NCI-H146 (cell line): ENCODE results near the gene DHCR24.

Experiments used
- DNase-seq: peaks from one replicate; lab custom pipeline; 2025; lab: John Stamatoyannopoulos, UW

Gene DHCR24

GRCh38 chr1:54865238-54866073, 21.5 kb downstream of the DHCR24 start:
- no peak for DNase-seq

GRCh38 chr1:54864460-54865208, 22.4 kb downstream of the DHCR24 start:
- no peak for DNase-seq

GRCh38 chr1:54863267-54863665, 23.7 kb downstream of the DHCR24 start:
- no peak for DNase-seq

GRCh38 chr1:54861070-54861761, 25.8 kb downstream of the DHCR24 start:
- DNase-seq, result no peak

- DNase-seq, result no peak
These were observed 27.1 kb downstream of the DHCR24 start for GRCh38 chr1:54859700-54860391.

GRCh38 chr1:54857746-54858561, 29.0 kb downstream of the DHCR24 start:
- DNase-seq, result peak; percentile 9

- no peak for DNase-seq
These were observed 29.9 kb downstream of the DHCR24 start for GRCh38 chr1:54857141-54857540.

GRCh38 chr1:54854381-54855020, 32.5 kb downstream of the DHCR24 start:
- no peak for DNase-seq

- DNase-seq, result no peak
These were observed 33.1 kb downstream of the DHCR24 start for GRCh38 chr1:54853793-54854370.

- no peak for DNase-seq
These were observed 33.8 kb downstream of the DHCR24 start for GRCh38 chr1:54853096-54853792.

- no peak for DNase-seq
These were observed 35.0 kb downstream of the DHCR24 start for GRCh38 chr1:54851936-54852524.

GRCh38 chr1:54851406-54851805, 35.6 kb downstream of the DHCR24 start:
- DNase-seq, result no peak

- DNase-seq, result no peak
These were observed 36.3 kb downstream of the DHCR24 start for GRCh38 chr1:54850737-54851136.

- DNase-seq, result no peak
These were observed 36.8 kb downstream of the DHCR24 start for GRCh38 chr1:54850069-54850730.

GRCh38 chr1:54849219-54850068, 37.6 kb downstream of the DHCR24 start:
- DNase-seq, result no peak

- no peak for DNase-seq
These were observed 38.7 kb downstream of the DHCR24 start for GRCh38 chr1:54848134-54848948.

GRCh38 chr1:54846716-54847284, 40.2 kb downstream of the DHCR24 start:
- no peak for DNase-seq
